Measurements from ENCODE around the gene PAOX. TPM values are rescaled to one million over a fixed set of nuclear protein-coding genes. Genes with fewer than 3 reads are reported as not detected.
A peak's percentile ranks its signal among the peaks of the same experiment; 100 is the strongest.

Gene PAOX
- total and polyA plus RNA-seq, 2 of the 13 experiments (the other 11 are each of a cell fraction or from before 2014, with no cell fraction given) = 0.49 to 0.77 TPM

GRCh38 chr10:133347710-133348517 lies 31.1 kb upstream of the PAOX start (continued):
- TF ChIP-seq NR2F6 (IDR thresholded peaks at IDR 0.05) (peak; percentile 96), NR2F6 (CRISPR knock-in tag; IDR thresholded peaks at IDR 0.05) (peak; percentile 97), PHB2 (IDR thresholded peaks at IDR 0.05; ENCODE audit: partially characterized antibody) (no peak), ZFP36L2 (CRISPR knock-in tag; IDR thresholded peaks at IDR 0.05) (no peak), PREB (CRISPR knock-in tag; IDR thresholded peaks at IDR 0.05) (no peak), FOXP4 (CRISPR knock-in tag; IDR thresholded peaks at IDR 0.05) (peak; percentile 19; the same call in 1 of the 2 replicates), ZNF644 (CRISPR knock-in tag; IDR thresholded peaks at IDR 0.05; ENCODE audit: low read depth) (no peak), HOXA9 (CRISPR knock-in tag; IDR thresholded peaks at IDR 0.05; ENCODE audit: borderline replicate concordance) (no peak), DDIT3 (CRISPR knock-in tag; IDR thresholded peaks at IDR 0.05) (no peak), KAT7 (CRISPR knock-in tag; IDR thresholded peaks at IDR 0.05; ENCODE audit: borderline replicate concordance) (no peak), ERF (CRISPR knock-in tag; IDR thresholded peaks at IDR 0.05) (peak; percentile 28), ZNF550 (CRISPR knock-in tag; IDR thresholded peaks at IDR 0.05; ENCODE audit: borderline replicate concordance) (no peak), ARNT (IDR thresholded peaks at IDR 0.05) (no peak), MAFF (IDR thresholded peaks at IDR 0.05; ENCODE audit: low read depth, low read length) (no peak), CCAR2 (optimal IDR thresholded peaks at IDR 0.05; ENCODE audit: low read depth, low read length) (no peak), ZNF143 (CRISPR knock-in tag; IDR thresholded peaks at IDR 0.05) (peak; percentile 72), ZNF263 (CRISPR knock-in tag; IDR thresholded peaks at IDR 0.05) (0 out of 2 replicates have a peak, but pooled peaks have one; percentile 14), ZNF225 (CRISPR knock-in tag; IDR thresholded peaks at IDR 0.05) (no peak), CHD4 (IDR thresholded peaks at IDR 0.05; ENCODE audit: borderline replicate concordance, low read length) (peak; percentile 69; the same call in 1 of the 2 replicates), RFXAP (CRISPR knock-in tag; IDR thresholded peaks at IDR 0.05; ENCODE audit: borderline replicate concordance) (no peak), TBX2 (CRISPR knock-in tag; IDR thresholded peaks at IDR 0.05; ENCODE audit: borderline replicate concordance) (no peak; the same call in 1 of the 2 replicates), RBM22 (optimal IDR thresholded peaks at IDR 0.05; ENCODE audit: low read length) (no peak), ZBTB7B (CRISPR knock-in tag; IDR thresholded peaks at IDR 0.05) (peak; percentile 91)

Measured in HepG2 (cell line).